Endodermal cell (in vitro differentiated cells): ENCODE data around the gene ZNF22. TPM values are rescaled to one million over a fixed set of nuclear protein-coding genes. Genes with fewer than 3 reads are reported as not detected.

ENCODE experiments used
- DNase-seq: peaks from one replicate; pipeline ENCODE4 v3.0.0-alpha.2; 2017
- H3K27ac ChIP-seq: 2 replicates; pipeline ENCODE4 v1.5.1; 2013; ENCODE audit warnings: mild to moderate bottlenecking, low read depth, low read length, moderate library complexity
- H3K27me3 ChIP-seq: 2 replicates; pipeline ENCODE4 v1.6.1; 2013; ENCODE audit warnings: mild to moderate bottlenecking, low read length, moderate library complexity; ENCODE audit not compliant: insufficient read depth, control insufficient read depth, poor library complexity, severe bottlenecking
- H3K36me3 ChIP-seq: 2 replicates; pipeline ENCODE4 v1.7.0; 2013; ENCODE audit warnings: mild to moderate bottlenecking, low read length, moderate library complexity; ENCODE audit not compliant: control insufficient read depth, insufficient read depth
- H3K4me1 ChIP-seq: one replicate; pipeline ENCODE4 v1.7.0; 2013; ENCODE audit warnings: low read length; ENCODE audit not compliant: control insufficient read depth, insufficient read depth
- H3K4me3 ChIP-seq: 2 replicates; pipeline ENCODE4 v1.5.1; 2013; ENCODE audit warnings: mild to moderate bottlenecking, low read length, moderate library complexity
- H3K9ac ChIP-seq: 2 replicates; pipeline ENCODE4 v1.6.1; 2013; ENCODE audit warnings: mild to moderate bottlenecking, low read length, moderate library complexity; ENCODE audit not compliant: poor library complexity, severe bottlenecking; ENCODE audit errors: extremely low read depth
- H3K9me3 ChIP-seq: 2 replicates; pipeline ENCODE4 v1.6.1; 2013; ENCODE audit warnings: mild to moderate bottlenecking, low read length, moderate library complexity; ENCODE audit not compliant: control insufficient read depth
- H3K27ac Mint-ChIP-seq: 2 replicates; pipeline ENCODE4 v1.8.0; 2020; ENCODE audit warnings: mixed read lengths
- H3K27me3 Mint-ChIP-seq: 2 replicates; pipeline ENCODE4 v1.8.0; 2021; ENCODE audit warnings: mild to moderate bottlenecking, mixed read lengths; ENCODE audit not compliant: insufficient read depth
- H3K36me3 Mint-ChIP-seq: 2 replicates; pipeline ENCODE4 v1.8.0; 2020; ENCODE audit warnings: low read depth, mixed read lengths
- H3K4me1 Mint-ChIP-seq: 2 replicates; pipeline ENCODE4 v1.8.0; 2020; ENCODE audit warnings: mixed read lengths
- H3K4me3 Mint-ChIP-seq: 2 replicates; pipeline ENCODE4 v1.8.0; 2020; ENCODE audit warnings: mild to moderate bottlenecking, moderate library complexity, mixed read lengths
- H3K9me3 Mint-ChIP-seq: 2 replicates; pipeline ENCODE4 v1.8.0; 2020; ENCODE audit warnings: mild to moderate bottlenecking, mixed read lengths
- WGBS, 2 experiments: methylation state at CpG; one replicate each; pipeline versions ENCODE4 v1.1.5 to v1.1.7; 2013; ENCODE audit warnings: missing lambda C conversion rate in 2 of 2, mixed read lengths in 1 of 2; ENCODE audit not compliant: insufficient coverage in 1 of 2, insufficient read length in 1 of 2; 5-methylcytosine and 5-hydroxymethylcytosine counted together
- total RNA-seq, 2 donors: library from RNA; stranded (reverse); fragmentation: NEBNext Ultra II Directional in 1 of 2; extraction: Animal tissue kit (Norgen Biotek cat#: 25700) in 1 of 2; gene quantifications; 2 replicates in 1 of 2; 3 replicates in 1 of 2; pipeline ENCODE4 v1.2.1, GENCODE V29; 2021
- TF ChIP-seq, protein P1 (sequence below): fragments of 200-600 bp; sonication (generic); conservative IDR thresholded peaks from 2 replicates; pipeline ENCODE4 v1.5.0; 2021; ENCODE audit warnings: antibody characterized with exemption, mild to moderate bottlenecking

The ZNF22 gene
- total RNA-seq, 2 donors from 2014 or later: 35.5 to 42.5 TPM

DNA sequence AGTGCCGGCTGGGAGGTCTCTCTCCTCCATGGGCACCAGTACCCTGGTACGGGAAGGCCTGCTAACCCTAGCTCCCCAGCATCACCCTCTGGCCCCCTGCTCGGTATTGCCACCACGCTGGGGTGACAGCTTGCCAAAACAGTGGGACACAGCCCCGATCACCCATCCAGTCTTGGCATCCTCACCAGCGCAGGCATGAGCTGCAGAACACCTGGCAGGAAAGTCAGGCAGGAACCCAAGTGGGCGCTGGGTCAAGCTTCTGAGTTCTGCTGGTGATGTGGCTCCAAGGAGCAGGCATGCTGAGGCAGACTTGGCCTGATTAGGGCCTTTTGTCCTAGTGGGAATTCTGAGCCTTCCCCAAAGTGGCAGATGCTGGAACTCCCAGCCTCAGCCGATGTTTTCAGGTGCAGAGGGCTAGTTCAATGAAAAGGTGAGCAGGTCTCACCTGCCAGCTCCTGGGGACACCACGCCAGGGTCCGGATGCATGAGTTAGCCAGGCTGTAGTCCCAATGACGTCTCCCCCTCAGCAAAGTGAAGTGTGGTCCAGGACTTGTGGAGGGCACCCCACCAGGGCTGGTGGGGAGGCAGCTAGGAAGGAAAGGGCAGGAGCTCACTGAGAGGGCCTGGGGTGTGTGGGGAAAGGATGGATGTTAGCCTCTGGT lies 8.5 kb upstream of the ZNF22 start:
- Mint-ChIP-seq H3K27me3 (peaks cover 6% of the 10 kb centered on the region), H3K27ac (no peak overlapping the region), H3K9me3 (no peaks in the 10 kb centered on the region), H3K4me3 (no peak overlapping the region), H3K36me3 (no peaks in the 10 kb centered on the region), H3K4me1 (peaks cover 40% of the 10 kb centered on the region)
- no peaks in the 10 kb centered on the region for H3K27me3 ChIP-seq
- H3K9me3 ChIP-seq: no peaks in the 10 kb centered on the region
- no peak overlapping the region for H3K4me3 ChIP-seq
- 88 to 91% methylated on average over 6 to 11 of the region's 11 CpGs for WGBS, 2 experiments
- H3K9ac ChIP-seq: no peak overlapping the region
- TF ChIP-seq, protein P1, sequence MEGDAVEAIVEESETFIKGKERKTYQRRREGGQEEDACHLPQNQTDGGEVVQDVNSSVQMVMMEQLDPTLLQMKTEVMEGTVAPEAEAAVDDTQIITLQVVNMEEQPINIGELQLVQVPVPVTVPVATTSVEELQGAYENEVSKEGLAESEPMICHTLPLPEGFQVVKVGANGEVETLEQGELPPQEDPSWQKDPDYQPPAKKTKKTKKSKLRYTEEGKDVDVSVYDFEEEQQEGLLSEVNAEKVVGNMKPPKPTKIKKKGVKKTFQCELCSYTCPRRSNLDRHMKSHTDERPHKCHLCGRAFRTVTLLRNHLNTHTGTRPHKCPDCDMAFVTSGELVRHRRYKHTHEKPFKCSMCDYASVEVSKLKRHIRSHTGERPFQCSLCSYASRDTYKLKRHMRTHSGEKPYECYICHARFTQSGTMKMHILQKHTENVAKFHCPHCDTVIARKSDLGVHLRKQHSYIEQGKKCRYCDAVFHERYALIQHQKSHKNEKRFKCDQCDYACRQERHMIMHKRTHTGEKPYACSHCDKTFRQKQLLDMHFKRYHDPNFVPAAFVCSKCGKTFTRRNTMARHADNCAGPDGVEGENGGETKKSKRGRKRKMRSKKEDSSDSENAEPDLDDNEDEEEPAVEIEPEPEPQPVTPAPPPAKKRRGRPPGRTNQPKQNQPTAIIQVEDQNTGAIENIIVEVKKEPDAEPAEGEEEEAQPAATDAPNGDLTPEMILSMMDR: no peak
- H3K4me1 ChIP-seq: peaks cover 4% of the 10 kb centered on the region
- no peaks in the 10 kb centered on the region for H3K36me3 ChIP-seq
- no peak overlapping the region for H3K27ac ChIP-seq
- DNase-seq: peak; percentile 20

DNA sequence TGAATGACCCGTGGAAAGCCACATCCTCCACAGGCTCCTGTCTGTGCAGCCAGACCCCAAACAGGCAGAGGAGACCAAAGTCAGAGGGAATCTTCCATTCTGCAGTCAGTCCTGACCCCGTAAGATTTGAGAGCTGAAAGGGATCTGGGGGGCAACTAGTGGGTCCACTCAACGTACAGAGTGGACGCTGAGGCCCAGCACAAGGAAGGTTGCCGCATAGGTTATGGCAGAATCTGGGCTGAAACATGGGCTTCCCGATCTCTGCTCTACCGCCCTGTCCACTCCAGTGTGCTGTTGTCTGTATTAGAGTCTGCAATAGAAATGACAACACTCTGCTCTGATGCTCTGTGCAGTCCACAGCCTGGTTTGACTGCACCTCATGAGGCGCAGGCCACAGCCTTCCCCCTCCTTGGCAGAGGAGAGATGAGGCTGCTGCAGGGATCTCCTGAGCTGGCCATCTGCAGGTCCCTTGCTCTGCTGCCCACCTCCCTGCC lies 7.9 kb upstream of the ZNF22 start:
- TF ChIP-seq, protein P1: no peak
- peaks cover 4% of the 10 kb centered on the region for H3K4me1 ChIP-seq
- DNase-seq: no peak
- H3K4me3 ChIP-seq: no peak overlapping the region
- no peak overlapping the region for H3K4me3 Mint-ChIP-seq
- H3K9me3 ChIP-seq: no peaks in the 10 kb centered on the region
- H3K36me3 Mint-ChIP-seq: no peaks in the 10 kb centered on the region
- H3K36me3 ChIP-seq: no peaks in the 10 kb centered on the region
- H3K27ac Mint-ChIP-seq: no peak overlapping the region
- H3K9ac ChIP-seq: no peak overlapping the region
- H3K9me3 Mint-ChIP-seq: no peaks in the 10 kb centered on the region
- peaks cover 6% of the 10 kb centered on the region for H3K27me3 Mint-ChIP-seq
- H3K27me3 ChIP-seq: no peaks in the 10 kb centered on the region
- 92 to 93% methylated on average over 3 to 8 of the region's 8 CpGs for WGBS, 2 experiments
- H3K4me1 Mint-ChIP-seq: peaks cover 36% of the 10 kb centered on the region
- H3K27ac ChIP-seq: no peak overlapping the region

DNA sequence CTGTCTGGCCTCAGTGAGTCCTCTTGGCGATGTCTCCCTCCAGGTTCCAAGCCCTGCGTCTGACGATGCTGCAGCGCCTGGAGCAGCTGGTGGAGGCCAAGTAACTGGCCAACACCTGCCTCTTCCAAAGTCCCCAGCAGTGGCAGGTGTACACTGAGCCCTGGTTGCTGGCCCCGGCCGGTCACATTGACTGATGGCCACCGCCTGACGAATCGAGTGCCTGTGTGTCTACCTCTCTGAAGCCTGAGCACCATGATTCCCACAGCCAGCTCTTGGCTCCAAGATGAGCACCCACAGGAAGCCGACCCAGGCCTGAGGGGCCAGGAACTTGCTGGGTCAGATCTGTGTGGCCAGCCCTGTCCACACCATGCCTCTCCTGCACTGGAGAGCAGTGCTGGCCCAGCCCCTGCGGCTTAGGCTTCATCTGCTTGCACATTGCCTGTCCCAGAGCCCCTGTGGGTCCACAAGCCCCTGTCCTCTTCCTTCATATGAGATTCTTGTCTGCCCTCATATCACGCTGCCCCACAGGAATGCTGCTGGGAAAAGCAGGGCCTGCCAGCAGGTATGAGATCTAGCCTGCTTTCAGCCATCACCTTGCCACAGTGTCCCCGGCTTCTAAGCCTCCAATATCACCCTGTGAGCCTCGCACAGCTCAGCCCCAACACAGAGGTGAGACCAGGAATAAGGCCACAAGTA lies 7.3 kb upstream of the ZNF22 start:
- H3K36me3 ChIP-seq: no peaks in the 10 kb centered on the region
- Mint-ChIP-seq H3K9me3 (no peaks in the 10 kb centered on the region), H3K4me1 (peaks cover 32% of the 10 kb centered on the region), H3K36me3 (no peaks in the 10 kb centered on the region), H3K27ac (no peak overlapping the region), H3K27me3 (peaks cover 8% of the 10 kb centered on the region), H3K4me3 (no peak overlapping the region)
- no peaks in the 10 kb centered on the region for H3K27me3 ChIP-seq
- H3K4me3 ChIP-seq: no peak overlapping the region
- H3K9me3 ChIP-seq: no peaks in the 10 kb centered on the region
- 93 to 94% methylated on average over 5 to 14 of the region's 14 CpGs for WGBS, 2 experiments
- peaks cover 4% of the 10 kb centered on the region for H3K4me1 ChIP-seq
- TF ChIP-seq, protein P1: no peak
- no peak overlapping the region for H3K27ac ChIP-seq
- H3K9ac ChIP-seq: no peak overlapping the region
- peak; percentile 36 for DNase-seq
